ENCODE results near the gene KRT71. TPM values are rescaled to one million over a fixed set of nuclear protein-coding genes. Genes with fewer than 3 reads are reported as not detected.

Gene KRT71
- total RNA-seq, 1 experiment from 2014 or later: not detected

GRCh38 chr12:52537101-52537500 is 15.8 kb downstream of the KRT71 start:
- Mint-ChIP-seq H3K4me3 (ENCODE audit: low read depth, unreplicated experiment) (no peak overlapping the region), H3K9me3 (ENCODE audit: low read depth, unreplicated experiment) (no peaks in the 10 kb centered on the region), H3K27ac (ENCODE audit: unreplicated experiment) (no peak overlapping the region), H3K27me3 (ENCODE audit: unreplicated experiment) (no peaks in the 10 kb centered on the region), H3K4me1 (ENCODE audit: low read depth, unreplicated experiment) (no peaks in the 10 kb centered on the region), H3K36me3 (ENCODE audit: insufficient read depth, unreplicated experiment) (no peaks in the 10 kb centered on the region)
- TF ChIP-seq CTCF (IDR thresholded peaks at IDR 0.05; ENCODE audit: unreplicated experiment): no peak
- no TSS peak for BruUV-seq (replicated peaks)
- intact Hi-C loops (cut with micrococcal nuclease; ENCODE audit: unreplicated experiment): no loop called here
- CTCF ChIA-PET: no interaction called here
- no peak for DNase-seq

DNA sequence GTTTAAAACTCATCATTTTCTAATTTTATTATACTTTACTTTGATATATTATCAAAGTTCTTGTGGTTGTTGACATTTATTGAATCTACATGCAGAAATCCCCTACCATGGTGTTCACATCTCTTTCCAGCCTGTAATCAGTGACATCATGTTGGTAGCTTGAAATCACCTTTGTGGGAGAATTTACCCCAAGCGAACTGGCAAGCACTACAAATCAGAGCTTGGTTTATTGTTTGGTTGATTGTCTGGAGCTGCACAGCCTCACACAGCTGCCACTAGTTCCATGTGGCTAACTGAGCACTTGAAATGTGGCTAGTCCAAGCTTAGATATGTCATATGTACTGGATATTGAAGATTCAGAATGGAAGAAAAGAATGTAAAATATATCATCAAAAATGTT is 17.4 kb downstream of the KRT71 start:
- Mint-ChIP-seq H3K4me1 (ENCODE audit: low read depth, unreplicated experiment) (no peaks in the 10 kb centered on the region), H3K4me3 (ENCODE audit: low read depth, unreplicated experiment) (no peak overlapping the region), H3K9me3 (ENCODE audit: low read depth, unreplicated experiment) (no peaks in the 10 kb centered on the region), H3K27ac (ENCODE audit: unreplicated experiment) (no peak overlapping the region), H3K27me3 (ENCODE audit: unreplicated experiment) (no peaks in the 10 kb centered on the region), H3K36me3 (ENCODE audit: insufficient read depth, unreplicated experiment) (no peaks in the 10 kb centered on the region)
- CTCF ChIA-PET: no interaction called here
- no peak for TF ChIP-seq CTCF (IDR thresholded peaks at IDR 0.05; ENCODE audit: unreplicated experiment)
- intact Hi-C loops (cut with micrococcal nuclease; ENCODE audit: unreplicated experiment): no loop called here
- BruUV-seq (replicated peaks): no TSS peak
- DNase-seq: no peak

DNA sequence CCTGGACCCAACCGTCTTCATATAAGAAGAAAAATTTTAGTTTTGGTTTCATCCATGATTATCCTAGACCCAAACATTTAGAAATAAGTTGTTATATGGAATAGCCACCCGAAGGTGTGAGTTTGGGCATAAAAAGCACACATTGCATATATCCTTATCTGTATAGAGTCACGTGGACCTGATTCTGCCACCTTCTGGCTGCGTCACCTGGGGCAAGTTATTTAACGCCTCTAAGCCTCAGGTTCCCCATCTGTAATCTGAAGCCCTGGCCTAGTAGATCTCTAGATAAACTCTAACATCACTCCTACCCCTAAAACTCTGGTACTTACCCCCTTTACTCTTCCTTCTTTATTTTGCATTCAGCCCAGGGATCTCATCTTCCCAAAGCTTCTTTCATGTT is 18.5 kb downstream of the KRT71 start:
- CTCF ChIA-PET: no interaction called here
- H3K4me1 Mint-ChIP-seq (ENCODE audit: low read depth, unreplicated experiment): no peaks in the 10 kb centered on the region
- BruUV-seq (replicated peaks): no TSS peak
- H3K9me3 Mint-ChIP-seq (ENCODE audit: low read depth, unreplicated experiment): no peaks in the 10 kb centered on the region
- intact Hi-C loops (cut with micrococcal nuclease; ENCODE audit: unreplicated experiment): loop anchor here (1.0 kb wide), 1 partner anchor 162 kb away; no protein-coding TSS in a partner anchor
- no peaks in the 10 kb centered on the region for H3K27me3 Mint-ChIP-seq (ENCODE audit: unreplicated experiment)
- no peak overlapping the region for H3K27ac Mint-ChIP-seq (ENCODE audit: unreplicated experiment)
- H3K36me3 Mint-ChIP-seq (ENCODE audit: insufficient read depth, unreplicated experiment): no peaks in the 10 kb centered on the region
- peak; percentile 24 for TF ChIP-seq CTCF (IDR thresholded peaks at IDR 0.05; ENCODE audit: unreplicated experiment)
- H3K4me3 Mint-ChIP-seq (ENCODE audit: low read depth, unreplicated experiment): no peak overlapping the region
- DNase-seq: peak; percentile 24

- no peak overlapping the region for H3K4me3 Mint-ChIP-seq (ENCODE audit: low read depth, unreplicated experiment)
- H3K4me1 Mint-ChIP-seq (ENCODE audit: low read depth, unreplicated experiment): no peaks in the 10 kb centered on the region
- CTCF ChIA-PET: interaction anchor here (0.8 to 0.9 kb wide), 2 partner anchors 135 to 162 kb away, joined by 3 to 4 read pairs; no protein-coding TSS in a partner anchor
- no peaks in the 10 kb centered on the region for H3K9me3 Mint-ChIP-seq (ENCODE audit: low read depth, unreplicated experiment)
- DNase-seq: no peak
- H3K27ac Mint-ChIP-seq (ENCODE audit: unreplicated experiment): no peak overlapping the region
- no peaks in the 10 kb centered on the region for H3K36me3 Mint-ChIP-seq (ENCODE audit: insufficient read depth, unreplicated experiment)
- TF ChIP-seq CTCF (IDR thresholded peaks at IDR 0.05; ENCODE audit: unreplicated experiment): no peak
- no TSS peak for BruUV-seq (replicated peaks)
- no peaks in the 10 kb centered on the region for H3K27me3 Mint-ChIP-seq (ENCODE audit: unreplicated experiment)
- intact Hi-C loops (cut with micrococcal nuclease; ENCODE audit: unreplicated experiment): loop anchor here (1.0 kb wide), 1 partner anchor 162 kb away; no protein-coding TSS in a partner anchor
These were observed 19.1 kb downstream of the KRT71 start for GRCh38 chr12:52533686-52534470.
